Skeletal muscle satellite cell (primary cell): ENCODE measurements around the gene AXIN2.

Source experiments
- H3K27me3 ChIP-seq: 2 replicates; pipeline ENCODE4 v1.7.0; 2013; ENCODE audit warnings: low read length; ENCODE audit not compliant: control insufficient read depth, insufficient read depth
- H3K36me3 ChIP-seq: 2 replicates; pipeline ENCODE4 v1.7.0; 2013; ENCODE audit warnings: mild to moderate bottlenecking, control low read depth, low read length; ENCODE audit not compliant: insufficient read depth
- H3K4me1 ChIP-seq: 2 replicates; pipeline ENCODE4 v1.7.0; 2013; ENCODE audit warnings: low read length; ENCODE audit not compliant: control insufficient read depth, insufficient read depth
- H3K4me2 ChIP-seq: 2 replicates; pipeline ENCODE4 v1.7.0; 2013; ENCODE audit warnings: mild to moderate bottlenecking, low read length
- H3K4me3 ChIP-seq: 2 replicates; pipeline ENCODE4 v1.7.0; 2013; ENCODE audit warnings: low read length
- H3K9ac ChIP-seq: 2 replicates; pipeline ENCODE4 v1.7.0; 2013; ENCODE audit warnings: mild to moderate bottlenecking, low read depth, low read length, moderate library complexity
- H3K9me3 ChIP-seq: replicated peaks from 2 replicates; pipeline ENCODE4 v1.7.0; 2013; ENCODE audit warnings: mild to moderate bottlenecking, control low read depth, low read length

The AXIN2 gene

GRCh38 chr17:65593092-65593854 lies 31.8 kb upstream of the AXIN2 start:
- no peak overlapping the region for H3K9ac ChIP-seq

DNA sequence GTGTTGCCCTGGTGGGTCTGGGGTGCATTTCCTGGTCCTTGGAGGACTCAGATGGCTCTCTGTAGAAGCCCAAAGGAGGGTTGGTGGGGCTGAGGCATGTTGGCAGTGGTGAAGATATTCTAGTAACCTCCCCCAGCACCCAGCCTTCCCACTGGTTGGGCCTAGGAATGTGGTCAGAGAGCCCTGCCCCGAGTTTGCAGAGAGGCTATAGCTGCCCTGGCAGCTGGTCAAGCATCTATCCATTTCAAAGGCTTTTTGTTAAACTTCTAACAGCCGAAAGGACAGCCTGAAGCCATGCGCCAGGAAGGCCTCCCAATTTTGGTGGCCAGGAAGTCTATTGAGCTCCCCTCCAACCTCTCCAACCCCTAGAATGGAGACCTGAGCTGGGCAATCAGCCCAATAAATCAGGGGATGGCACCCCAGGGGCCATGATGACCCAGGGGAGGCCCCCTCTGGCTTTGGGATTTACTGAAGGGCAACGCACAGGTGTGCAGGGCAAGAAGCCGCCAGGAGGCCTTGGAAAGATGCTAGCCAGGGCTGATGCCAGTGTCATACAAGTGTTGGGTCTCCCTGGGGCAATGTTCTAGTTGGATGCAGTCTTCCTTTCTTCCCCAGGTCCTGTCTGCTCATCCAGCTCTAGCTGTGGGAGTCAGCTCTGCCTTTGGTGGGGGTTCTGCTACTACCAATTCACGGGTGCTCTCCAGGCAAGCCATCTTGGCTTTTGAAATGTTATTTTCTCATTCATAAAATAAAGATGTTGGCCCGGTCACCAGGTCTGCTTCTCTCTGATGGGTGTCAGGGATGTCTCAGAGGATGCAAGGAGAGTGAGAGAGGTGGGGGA lies 30.9 kb upstream of the AXIN2 start:
- H3K27me3 ChIP-seq = no peaks in the 10 kb centered on the region
- H3K9me3 ChIP-seq = no peaks in the 10 kb centered on the region
- no peaks in the 10 kb centered on the region for H3K4me1 ChIP-seq
- no peak overlapping the region for H3K9ac ChIP-seq
- no peak overlapping the region for H3K4me3 ChIP-seq
- H3K4me2 ChIP-seq = no peak overlapping the region
- H3K36me3 ChIP-seq = no peaks in the 10 kb centered on the region

More at GRCh38 chr17:65593092-65593854, 31.8 kb upstream of the AXIN2 start:
- Histone ChIP-seq H3K4me3 (no peak overlapping the region), H3K36me3 (no peaks in the 10 kb centered on the region), H3K9me3 (no peaks in the 10 kb centered on the region), H3K4me2 (no peak overlapping the region), H3K27me3 (no peaks in the 10 kb centered on the region), H3K4me1 (no peaks in the 10 kb centered on the region)

GRCh38 chr17:65589321-65589720 lies 27.9 kb upstream of the AXIN2 start:
- Histone ChIP-seq H3K9ac (no peak overlapping the region), H3K4me2 (no peak overlapping the region), H3K9me3 (no peaks in the 10 kb centered on the region), H3K27me3 (no peaks in the 10 kb centered on the region), H3K4me1 (no peaks in the 10 kb centered on the region), H3K4me3 (no peak overlapping the region), H3K36me3 (no peaks in the 10 kb centered on the region)

DNA sequence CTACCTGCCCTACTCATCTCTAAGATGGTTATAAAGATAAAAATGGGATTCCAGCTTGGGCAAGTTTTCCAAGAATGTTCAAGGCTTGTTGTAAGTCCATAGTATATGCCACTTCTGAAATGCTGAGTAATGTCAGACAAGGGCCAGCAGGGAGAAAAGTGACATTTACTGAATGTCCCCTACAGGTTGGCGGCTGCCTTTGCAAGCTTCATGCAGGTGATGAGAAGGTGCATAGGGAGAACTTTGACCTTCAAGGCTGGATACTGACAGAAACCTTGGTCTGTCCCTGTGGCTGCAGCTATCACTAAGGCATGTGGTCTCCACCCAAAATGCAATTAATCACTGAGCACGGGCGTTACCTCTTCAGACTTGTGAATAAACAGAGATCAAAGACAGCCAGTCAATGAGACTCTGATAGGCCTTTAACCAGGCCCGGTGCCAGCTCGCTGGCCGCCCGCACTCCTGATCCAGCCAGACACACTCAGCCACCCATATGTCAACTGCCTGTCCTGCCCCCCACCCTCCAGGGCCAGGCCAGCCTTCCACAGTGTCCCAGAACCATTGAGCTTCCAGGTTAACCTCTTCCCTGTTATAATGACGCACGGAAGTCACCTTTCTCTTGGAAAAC lies 26.8 kb upstream of the AXIN2 start:
- Histone ChIP-seq H3K27me3 (no peaks in the 10 kb centered on the region), H3K4me1 (no peaks in the 10 kb centered on the region), H3K9me3 (no peaks in the 10 kb centered on the region), H3K36me3 (no peaks in the 10 kb centered on the region), H3K4me2 (no peak overlapping the region), H3K9ac (no peak overlapping the region), H3K4me3 (no peak overlapping the region)

- Histone ChIP-seq H3K4me3 (no peak overlapping the region), H3K9ac (no peak overlapping the region), H3K4me1 (no peaks in the 10 kb centered on the region), H3K9me3 (no peaks in the 10 kb centered on the region), H3K4me2 (no peak overlapping the region), H3K36me3 (no peaks in the 10 kb centered on the region), H3K27me3 (no peaks in the 10 kb centered on the region)
Measured at GRCh38 chr17:65587534-65588180, 26.2 kb upstream of the AXIN2 start.

- Histone ChIP-seq H3K9me3 (no peaks in the 10 kb centered on the region), H3K9ac (no peak overlapping the region), H3K27me3 (no peaks in the 10 kb centered on the region), H3K4me1 (no peaks in the 10 kb centered on the region), H3K4me2 (no peak overlapping the region), H3K36me3 (no peaks in the 10 kb centered on the region), H3K4me3 (no peak overlapping the region)
Measured at GRCh38 chr17:65586899-65587298, 25.5 kb upstream of the AXIN2 start.

GRCh38 chr17:65584604-65585521 lies 23.4 kb upstream of the AXIN2 start:
- no peak overlapping the region for H3K4me2 ChIP-seq

DNA sequence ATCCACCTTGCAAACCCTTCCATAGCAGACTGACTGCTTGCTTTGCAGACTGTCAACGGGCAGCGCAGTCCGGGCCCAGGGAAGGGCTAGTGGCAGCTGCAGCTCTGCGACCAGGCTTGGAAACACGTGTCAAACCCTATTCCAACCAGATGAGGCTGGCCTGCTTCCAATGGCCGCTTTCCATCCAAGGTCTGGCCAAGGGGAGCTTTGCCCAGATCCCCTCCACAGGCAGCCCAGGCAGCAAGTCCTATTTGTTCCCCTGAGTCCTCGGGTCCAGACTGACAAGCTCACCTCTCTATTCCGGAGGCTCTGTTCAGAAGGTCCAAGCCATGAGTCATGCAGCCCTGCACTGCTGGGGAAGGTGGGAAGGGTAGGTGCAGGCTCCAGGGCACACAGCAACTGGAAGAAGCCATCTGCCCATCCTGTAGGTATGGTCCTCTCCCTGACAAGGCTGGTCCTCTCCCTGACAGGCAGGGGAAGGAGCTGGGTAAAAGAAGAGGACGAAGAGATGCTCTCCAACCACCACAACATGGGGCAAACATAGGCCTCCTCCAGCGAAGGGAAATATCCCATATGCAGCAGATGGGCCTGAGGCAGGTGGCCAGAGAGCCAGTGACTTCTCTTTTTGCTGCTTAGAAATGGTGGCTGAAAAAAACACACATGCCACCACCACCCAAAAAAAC lies 22.6 kb upstream of the AXIN2 start:
- no peaks in the 10 kb centered on the region for H3K9me3 ChIP-seq
- no peaks in the 10 kb centered on the region for H3K4me1 ChIP-seq
- H3K4me3 ChIP-seq = no peak overlapping the region
- no peak overlapping the region for H3K9ac ChIP-seq
- H3K36me3 ChIP-seq = no peaks in the 10 kb centered on the region
- no peak overlapping the region for H3K4me2 ChIP-seq
- H3K27me3 ChIP-seq = no peaks in the 10 kb centered on the region

More at GRCh38 chr17:65584604-65585521, 23.4 kb upstream of the AXIN2 start:
- no peaks in the 10 kb centered on the region for H3K27me3 ChIP-seq
- H3K36me3 ChIP-seq = no peaks in the 10 kb centered on the region
- H3K4me3 ChIP-seq = no peak overlapping the region
- H3K9ac ChIP-seq = no peak overlapping the region
- no peaks in the 10 kb centered on the region for H3K4me1 ChIP-seq
- H3K9me3 ChIP-seq = no peaks in the 10 kb centered on the region

DNA sequence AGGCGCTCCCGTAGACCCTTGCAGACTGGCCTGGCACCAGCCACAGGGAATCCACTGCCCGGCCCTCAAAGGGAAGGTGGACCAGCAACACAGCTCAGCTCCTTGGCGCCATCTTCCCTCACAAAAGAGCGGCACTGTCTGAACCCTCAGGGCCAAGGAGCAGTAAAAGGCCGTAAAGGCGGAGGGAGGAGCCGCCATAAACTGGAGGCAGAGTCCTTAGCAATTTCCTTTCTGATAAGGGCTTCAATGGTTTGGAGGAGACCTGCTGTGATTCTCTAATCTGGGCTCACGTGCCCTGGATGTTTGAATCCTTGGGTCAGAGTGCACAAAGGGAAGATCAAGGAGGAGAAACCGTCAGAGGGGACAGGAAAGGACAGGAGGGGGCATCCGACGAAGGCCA lies 15.5 kb upstream of the AXIN2 start:
- Histone ChIP-seq H3K4me2 (no peak overlapping the region), H3K4me1 (no peaks in the 10 kb centered on the region), H3K27me3 (no peaks in the 10 kb centered on the region), H3K9me3 (no peaks in the 10 kb centered on the region), H3K4me3 (no peak overlapping the region), H3K36me3 (no peaks in the 10 kb centered on the region), H3K9ac (no peak overlapping the region)

GRCh38 chr17:65573282-65573602 lies 11.8 kb upstream of the AXIN2 start:
- Histone ChIP-seq H3K27me3 (no peaks in the 10 kb centered on the region), H3K9ac (no peak overlapping the region), H3K4me3 (no peak overlapping the region), H3K4me1 (no peaks in the 10 kb centered on the region), H3K36me3 (no peaks in the 10 kb centered on the region), H3K9me3 (no peaks in the 10 kb centered on the region), H3K4me2 (no peak overlapping the region)
